NCI-H82 (cell line): ENCODE measurements around the gene FBLN2.

Experiments used
- DNase-seq: peaks from one replicate; lab custom pipeline; 2025; lab: John Stamatoyannopoulos, UW

Gene FBLN2

DNA sequence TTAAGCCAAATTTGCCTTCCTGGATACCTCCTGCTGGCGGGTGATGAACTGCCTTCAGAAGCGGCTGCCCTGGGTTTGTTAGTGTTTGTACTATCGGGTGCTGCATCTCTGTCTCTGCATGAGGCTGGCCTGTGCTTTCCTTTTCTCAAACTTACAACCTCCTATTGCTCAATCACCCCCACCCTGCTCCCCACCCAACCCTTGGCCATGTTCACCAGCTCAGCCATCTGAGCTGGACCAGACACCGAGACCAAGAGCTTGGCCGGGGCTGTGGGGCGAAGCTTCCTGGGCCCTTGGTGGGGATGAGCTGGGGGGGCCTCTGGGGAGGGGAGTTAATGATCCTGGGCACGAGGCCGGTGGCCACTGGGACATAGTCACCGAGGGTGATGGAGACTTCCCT lies 16.8 kb upstream of the FBLN2 start:
- no peak for DNase-seq

DNA sequence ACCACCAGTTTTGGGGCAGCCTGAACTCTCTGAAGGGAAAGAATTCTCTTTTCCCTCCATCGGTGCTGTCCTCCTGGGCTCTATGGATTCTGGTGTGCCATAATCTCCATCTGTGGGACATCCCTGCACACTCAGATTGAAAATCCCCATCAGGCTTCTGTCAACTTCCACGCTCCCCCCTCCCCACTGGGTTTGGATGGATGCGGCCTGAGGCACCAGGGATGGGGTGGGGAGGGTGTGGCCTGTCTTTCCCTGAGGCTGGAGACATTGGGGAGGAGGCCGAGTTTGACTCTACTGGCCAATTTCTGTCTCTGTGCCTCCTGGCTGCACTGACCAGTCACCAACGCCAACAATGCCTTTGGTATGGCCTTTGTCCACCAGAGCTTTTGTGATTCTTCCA lies 16.3 kb upstream of the FBLN2 start:
- DNase-seq: no peak

DNA sequence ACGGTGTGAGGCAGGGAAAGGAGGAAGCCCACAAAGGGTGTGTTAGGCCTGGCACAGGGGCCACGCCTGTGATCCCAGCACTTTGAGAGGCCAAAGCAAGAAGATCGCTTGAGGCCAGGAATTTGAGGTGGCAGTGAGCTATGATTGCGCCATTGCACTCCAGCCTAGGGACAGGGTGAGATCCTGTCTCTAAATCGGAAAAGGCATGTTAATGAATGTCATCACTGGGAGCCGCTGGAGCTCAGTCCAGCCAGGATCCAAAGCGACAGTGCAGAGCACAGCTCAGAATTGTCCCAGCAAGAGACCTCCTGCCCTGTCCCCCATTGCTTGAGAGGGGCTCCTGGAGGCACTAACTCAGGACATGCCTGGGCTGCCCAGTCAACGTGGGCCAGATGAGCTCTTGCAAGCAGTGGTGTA lies 15.0 kb upstream of the FBLN2 start:
- DNase-seq: no peak

DNA sequence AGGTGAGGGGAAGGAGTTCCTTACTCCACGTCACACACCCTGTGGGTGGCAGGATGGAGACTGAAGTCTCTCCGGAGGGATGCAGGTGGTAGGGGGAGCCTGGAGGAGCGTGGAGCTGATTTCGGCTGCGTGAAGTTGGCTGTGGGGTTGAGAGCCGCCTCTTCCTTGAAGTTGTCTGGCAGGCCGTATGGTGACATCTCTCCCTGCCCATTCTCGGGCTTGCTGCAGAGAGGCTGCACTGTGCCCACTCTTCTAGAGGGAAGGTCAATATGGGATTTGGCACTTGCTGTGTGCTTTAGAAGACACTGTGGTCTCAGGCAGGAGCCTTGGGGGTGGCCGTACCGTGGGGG lies 13.4 kb upstream of the FBLN2 start:
- DNase-seq: no peak

DNA sequence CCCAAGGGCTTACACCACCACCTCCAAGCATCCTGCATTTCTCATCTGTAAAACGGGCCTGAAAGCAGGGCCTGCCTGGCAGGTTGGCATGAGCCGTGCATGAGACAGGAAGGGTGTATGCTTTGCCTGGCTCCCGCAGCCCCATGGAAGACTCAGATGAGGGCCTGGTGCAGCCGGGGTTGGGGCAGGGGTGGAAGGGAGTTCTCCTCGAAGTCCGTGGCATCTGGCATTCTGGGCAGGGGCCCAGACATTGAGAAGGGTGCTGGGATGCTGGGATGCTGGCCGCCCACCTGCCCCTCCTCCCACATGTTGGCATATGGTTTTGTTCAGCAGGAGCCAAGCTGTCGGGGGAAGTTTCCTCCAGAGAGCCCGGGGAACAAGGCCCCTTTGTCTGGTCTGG lies 13.0 kb upstream of the FBLN2 start:
- no peak for DNase-seq

DNA sequence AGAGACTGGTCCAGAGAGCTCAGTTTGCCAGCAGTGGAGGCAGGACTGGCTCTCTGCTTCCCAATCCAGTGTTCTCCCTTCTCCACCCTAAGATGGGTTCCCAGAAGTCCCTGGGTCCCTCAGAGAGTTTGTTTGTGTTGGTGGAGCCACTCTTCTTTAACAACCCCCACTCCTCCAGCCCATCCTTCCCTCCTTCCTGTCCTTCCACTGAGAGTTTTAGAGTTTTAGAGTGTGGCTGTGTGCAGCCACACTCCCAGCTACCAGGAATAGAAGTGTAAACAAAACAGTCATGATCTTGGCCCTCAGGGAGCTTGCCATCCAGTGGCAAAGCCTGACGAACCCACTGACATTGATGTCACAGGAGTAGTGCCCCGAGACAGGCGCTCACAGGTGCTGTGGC lies 12.5 kb upstream of the FBLN2 start:
- DNase-seq: no peak

DNA sequence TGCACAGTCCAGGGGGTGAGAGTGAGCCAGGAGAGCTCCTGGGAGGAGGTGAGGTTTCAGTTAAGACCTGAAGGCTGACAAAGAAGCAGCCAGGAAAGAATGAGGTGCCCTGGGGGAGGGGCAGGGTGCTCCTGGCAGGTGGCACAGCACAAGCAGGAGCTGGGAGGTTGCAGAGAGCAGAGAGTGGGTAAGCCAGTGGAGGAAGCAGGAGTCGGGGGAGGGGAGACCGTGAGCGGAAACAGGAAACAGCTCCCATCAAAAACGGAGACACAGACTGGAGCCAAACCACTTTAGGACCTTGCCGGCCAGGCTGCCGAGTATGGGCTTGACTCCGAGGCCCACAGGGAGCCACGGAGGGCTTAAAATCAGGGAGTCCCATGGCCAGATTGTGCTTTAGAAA lies 12.1 kb upstream of the FBLN2 start:
- no peak for DNase-seq

DNA sequence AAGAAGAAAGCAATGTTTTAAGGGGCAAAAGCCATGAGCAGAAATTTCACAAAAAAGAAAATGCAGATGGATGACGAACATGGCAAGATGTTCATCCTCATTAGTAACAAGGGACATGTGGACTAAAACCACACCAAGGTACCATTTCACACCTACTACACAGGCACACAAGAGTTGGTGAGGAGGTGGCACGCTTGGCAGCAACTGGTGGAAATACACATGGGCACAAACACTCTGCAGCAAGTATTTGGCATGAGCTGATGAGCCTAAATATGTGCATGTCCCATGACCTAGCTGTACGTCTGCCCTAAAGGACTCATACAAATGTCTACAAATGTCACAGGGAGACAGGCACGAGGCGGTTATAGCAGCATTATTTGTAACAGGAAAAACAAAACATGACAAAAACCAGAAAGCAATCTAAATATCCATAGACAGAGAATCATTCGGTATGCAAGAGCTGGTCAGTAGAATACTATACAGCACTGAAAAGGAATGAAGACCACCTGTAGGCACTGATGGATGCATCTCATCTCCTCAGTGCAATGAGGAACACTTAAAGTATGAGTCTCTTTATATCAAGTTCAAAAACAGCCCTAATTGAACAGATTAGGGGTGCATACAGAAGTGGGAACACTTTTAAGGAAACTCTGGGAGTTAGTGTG lies 11.5 kb upstream of the FBLN2 start:
- DNase-seq: no peak

DNA sequence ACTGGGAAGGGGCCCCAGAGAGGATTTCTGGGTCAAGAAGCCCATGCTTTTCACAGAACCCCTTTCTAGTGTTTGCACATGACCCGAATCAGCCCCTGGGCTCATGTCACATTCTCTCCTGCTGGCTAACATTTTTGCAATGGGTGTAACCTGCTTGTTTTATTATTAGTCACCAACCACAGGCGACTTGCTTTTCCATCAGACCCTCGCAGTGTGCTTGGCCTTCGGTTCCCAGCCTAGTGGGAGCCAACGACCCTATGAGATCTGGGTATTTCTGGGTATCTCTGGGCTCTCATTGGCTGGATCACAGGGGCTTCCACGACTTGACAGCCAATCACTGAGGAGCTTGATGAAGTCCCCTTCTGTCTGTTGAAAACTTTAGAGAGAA lies 11.0 kb upstream of the FBLN2 start:
- DNase-seq: no peak

DNA sequence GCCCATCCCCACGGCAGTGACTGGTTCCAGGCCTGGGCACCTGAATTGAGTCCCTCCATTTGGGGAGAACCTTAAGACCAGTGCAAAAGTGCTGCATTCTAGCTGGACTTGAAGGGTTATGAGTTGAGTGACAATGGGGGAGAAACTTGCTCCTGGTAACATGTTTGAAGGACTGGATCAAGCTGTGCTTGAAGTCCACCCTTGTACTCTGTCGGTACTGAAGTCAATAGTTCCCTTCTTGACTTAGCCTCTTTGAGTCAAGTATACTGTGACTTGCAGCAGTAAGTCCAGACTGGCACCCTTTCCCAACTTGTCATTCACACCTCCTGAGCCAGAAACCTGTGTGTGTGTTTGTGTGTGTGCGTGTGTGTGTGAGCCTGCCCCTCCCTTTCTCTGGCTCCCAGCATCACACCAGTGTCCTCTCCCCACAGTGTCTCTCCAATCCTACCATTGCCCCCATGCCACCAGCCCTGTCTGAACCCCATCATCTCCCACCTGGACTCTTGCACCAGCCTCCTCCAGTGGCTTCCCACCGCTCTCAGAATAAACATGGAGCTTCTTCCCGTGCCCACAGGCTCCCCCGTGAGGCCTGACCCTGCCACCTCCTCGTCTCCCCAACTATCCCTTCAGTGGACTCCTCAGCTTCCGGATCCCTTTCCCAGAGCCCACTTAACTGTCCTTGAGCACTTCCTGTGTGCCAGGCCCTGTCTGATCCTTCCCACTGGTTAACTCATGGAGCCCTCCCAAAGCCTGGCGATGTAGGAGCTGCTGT lies 10.2 kb upstream of the FBLN2 start:
- DNase-seq: no peak

DNA sequence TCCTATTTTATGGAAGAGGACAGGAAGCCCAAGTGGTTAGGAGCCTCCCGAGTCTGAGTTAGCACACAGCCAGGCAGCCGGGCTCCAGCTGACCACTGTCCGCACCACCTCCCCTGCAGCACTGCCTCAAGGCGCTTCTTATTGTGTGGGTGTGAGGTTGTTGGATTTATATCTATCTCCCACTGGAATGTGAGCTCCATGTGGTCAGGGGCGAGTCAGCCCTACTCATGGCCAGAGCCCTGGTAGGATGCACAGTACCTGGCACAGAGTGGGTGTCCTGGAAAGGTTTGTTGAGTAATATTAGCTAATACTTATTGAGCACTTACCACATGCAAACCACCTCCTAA lies 9.7 kb upstream of the FBLN2 start:
- DNase-seq: no peak

DNA sequence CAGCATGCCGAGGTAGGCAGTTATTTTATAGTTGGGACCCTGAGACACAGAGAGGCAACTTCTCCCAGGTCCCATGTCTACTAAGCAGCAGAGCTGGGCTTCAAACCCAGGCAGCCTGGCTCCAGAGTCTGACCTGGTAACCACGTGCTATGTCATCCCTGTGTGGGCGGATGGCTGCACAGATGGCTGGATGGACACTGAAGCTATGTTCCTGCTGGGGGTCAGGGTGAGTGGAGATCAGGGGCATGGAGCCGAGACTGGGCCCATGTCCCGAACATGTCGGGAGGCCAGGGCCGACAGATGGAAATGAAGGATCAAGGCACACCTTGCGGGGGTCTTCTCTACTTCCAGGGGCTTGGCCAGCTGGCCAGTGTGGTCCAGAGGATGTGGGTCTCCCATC lies 9.3 kb upstream of the FBLN2 start:
- DNase-seq: no peak

DNA sequence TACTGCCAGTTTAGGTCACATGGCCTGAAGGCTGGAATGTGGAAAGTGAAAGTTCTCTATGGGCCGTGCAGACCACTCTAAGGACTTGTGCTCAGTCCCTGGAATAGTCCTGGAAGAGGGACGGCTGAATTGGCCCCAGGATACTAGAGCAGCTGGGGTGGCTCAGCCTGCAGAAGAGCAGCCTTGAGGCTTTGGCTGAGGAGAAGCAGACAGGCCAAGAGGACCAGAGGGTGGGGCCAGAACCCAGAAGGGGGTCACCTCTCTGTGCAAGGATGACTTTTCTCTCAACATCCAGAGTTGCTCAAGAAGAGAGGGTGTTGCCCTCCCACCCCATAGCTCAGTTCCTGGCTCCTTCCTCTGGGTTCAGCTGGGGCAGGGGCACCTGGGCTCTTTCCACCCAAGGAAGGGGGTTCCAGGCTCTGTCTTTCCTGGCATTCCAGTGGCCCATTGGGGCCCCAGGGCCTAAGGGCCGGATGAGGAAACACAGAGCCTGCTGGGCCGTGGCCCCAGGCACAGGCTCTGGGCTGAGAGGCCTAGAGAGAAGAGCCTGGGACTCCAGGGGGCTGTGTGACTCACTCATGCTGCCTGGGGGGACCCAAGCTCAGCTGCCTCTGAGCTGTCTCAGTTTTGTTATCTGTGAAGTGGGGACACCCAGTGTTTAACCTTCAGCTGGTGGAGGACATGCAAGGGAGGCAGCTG lies 8.5 kb upstream of the FBLN2 start:
- DNase-seq: no peak

DNA sequence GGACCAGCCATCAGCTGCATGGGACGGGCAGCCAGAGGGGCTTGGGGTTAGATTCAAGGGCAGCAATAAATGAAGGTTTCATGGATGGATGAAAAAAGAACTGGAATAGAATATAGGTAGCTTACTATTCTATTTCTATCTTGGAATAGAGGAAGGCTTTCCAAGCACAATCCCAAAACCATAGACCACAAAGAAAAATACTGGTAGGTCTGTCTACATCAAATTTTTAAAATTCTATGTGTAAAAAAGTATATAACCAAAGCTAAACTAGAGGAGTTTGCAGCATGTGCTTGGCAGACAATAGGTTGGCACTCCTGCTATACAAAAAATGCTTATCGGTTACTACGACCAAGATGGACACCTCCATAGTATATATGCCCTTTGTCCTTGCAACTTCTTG lies 7.2 kb upstream of the FBLN2 start:
- no peak for DNase-seq

DNA sequence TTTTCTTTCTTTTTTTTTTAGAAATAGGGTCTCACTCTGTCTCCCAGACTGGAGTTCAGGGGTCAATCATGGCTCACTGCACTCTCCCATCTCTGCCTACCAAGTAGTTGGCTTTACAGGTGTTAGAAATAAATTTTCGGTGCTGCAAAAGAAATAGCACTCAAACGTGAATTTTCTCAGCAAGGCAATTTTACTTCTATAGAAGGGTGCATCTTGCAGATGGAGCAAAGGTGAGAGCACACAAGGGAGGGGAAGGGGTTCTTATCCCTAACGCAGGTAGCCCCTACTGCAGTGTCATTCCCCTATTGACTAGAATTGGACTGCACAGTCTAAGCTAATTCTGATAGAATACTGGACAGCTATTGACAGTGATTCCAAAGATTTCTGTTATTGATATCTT lies 6.8 kb upstream of the FBLN2 start:
- no peak for DNase-seq

DNA sequence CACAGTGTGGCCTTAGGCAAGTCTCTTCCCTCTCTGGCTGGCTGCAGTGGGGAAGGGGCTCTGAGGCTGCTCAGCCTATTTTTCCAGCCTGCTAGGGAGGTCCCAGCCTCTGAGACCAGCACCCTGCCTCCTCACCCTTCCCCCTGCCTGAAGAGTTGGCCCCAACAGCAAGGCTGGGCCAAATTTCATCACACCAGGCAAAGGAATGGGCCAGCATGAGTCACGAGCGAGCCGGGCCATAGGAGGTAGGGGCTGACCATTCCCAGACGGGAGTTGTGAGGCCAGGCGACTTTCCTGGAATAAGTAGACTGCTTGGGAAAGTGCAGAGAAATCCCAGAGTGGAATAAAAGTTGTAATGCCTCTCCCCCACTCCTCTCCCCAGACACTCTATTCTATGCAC lies 5.7 kb upstream of the FBLN2 start:
- DNase-seq: no peak

DNA sequence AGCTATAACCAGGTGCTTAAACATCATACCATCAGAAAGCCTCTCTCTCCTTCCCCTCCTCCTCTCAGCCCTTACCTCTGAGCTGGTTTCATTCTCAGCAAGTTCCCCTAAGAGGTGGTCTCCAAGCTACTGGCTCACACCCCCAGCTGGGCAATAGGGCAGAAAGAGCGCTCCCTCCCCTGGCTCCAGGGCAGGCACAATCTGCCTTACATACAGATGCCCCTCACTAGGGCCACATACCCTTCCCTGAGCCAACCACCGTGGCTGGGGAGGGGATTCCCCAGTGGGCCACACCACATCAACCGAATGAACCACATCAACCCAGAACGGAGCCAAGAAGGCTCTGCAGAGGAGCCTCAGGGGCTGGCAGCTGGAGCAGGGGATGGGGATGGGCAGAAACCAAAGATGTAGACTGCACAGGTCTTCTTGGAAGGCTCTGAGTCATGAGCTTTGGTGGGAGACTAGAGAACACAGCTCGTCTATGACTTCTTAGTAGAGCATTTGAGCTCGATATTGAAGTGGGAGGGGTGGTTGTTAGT lies 4.6 kb upstream of the FBLN2 start:
- DNase-seq: no peak

DNA sequence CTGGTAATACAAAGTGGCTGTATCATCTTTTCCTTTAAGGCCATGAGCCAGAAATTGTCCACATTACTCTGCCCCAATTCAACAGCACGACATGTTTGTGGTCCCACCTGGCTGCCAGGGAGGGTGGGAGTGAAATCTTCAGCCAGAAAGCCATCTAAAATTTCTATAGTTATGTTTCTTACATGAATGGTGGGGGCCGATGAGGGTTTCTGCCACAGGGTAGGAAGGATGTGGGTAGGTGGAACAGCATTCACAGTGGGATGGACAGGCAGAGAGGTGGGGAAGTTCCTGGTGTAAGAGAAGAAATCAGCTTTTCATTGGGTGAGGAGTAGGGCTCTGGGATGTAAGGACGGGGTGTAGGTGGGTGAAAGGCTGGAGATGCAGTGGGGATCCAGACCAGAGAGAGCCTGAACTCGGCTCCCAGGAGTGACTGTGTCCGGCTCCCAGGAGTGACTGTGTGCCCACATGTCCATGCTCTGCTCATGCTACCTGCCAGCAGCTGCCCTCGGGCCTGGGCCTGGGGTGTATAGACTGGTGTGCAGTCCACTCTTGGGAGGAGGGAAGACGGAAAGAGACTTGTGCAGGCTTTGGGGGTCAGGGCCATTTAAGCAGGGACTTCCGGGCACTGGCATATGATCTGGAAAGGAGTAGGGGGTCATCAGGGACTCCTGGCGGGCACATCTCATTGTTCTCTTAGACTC lies 3.8 kb upstream of the FBLN2 start:
- no peak for DNase-seq

DNA sequence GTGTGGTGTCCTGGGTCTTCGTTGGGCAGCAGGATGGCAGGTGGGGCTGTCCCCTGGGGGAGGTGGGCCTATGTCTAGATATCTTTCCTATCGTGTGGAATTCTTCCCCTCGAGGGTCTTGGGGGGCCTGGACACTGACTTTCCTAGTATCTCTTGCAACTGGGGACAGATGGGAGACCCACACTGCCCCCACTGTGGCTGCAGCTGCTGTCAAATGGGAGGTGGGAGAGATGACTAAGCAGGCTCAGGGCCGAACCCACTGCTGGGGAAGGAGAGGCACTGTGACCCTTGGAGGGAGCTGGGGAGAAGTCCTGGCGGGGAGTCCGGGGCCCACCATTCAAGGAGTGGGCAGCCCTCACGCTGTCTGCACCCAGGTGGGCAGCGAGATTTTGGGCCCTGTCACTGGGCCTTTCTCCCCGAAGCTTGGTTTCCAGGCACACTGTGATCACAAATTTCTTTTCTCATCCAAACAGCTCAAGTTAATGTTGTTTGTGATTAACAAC lies 2.9 kb upstream of the FBLN2 start:
- DNase-seq: no peak

DNA sequence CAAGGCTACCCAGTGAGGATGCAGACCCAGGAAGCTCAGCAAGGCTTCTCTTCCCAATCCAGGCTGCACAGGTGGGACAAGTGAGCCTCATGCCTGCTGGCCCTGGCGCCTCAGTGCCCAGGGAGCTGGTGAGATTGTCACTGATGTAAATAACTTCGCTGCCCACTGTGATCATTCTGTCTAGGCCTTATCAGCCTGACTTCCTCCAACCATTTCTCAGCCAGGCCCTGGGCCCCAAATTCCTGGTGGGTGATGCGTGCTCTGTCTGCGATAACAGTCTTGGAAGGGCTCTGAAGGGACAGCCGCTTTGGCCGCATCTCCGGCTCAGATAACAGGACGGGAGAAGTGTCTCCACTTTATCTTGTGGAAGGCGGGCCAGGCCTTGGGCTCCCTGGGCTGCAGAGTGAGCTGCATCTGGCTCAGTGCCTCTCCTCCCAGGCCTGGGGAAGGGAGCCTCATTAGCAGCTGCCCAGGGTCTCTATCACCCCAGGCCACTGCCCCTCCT lies 2.2 kb upstream of the FBLN2 start:
- peak; percentile 49 for DNase-seq

DNA sequence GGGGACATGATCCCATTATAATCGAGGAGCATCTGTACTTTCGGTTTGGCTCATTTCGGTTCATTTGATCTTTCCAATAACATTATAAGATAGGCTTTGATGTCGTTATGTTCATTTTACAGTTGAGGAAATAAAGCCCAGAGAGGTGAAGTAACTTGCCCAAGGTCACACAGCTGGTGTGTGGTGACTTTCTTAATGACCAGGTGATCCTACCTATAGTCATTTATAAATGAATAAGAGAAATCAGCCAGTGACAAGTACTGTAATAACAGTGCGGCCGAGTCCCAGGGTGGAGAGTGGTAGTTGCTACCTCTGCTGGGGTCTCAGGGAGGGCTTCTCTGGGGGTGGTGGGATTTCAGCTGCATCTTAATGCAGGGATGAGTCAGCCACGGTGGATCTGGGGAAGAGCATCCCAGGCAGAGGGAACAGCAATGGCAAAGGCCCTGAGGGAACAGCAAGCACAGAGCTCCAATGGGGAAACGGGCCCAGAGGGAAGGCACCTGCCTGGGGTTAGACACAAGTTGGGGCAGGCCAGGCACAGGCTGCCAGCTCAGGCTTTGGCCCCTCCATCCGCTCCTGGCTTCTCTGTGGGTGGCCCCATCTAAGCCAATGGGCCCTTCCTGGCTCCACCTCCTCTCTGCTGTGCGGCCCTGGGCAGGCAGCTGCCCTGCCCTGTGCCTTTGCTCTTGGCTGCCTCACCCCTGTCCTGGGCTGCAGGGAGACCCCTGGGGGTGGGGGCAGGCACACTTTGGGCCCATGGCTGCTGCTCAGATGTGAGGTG lies 1.1 kb upstream of the FBLN2 start:
- DNase-seq: no peak
